GM18505 (cell line): ENCODE data around the gene CALML6.

Experiments
- ATAC-seq: cut with Tn5 transposase; IDR thresholded peaks from one replicate; pipeline ENCODE4 v1.9.1; 2021; ENCODE audit not compliant: unreplicated experiment
- POLR2A ChIP-seq: IDR thresholded peaks from 4 replicates; pipeline ENCODE4 v1.6.1; 2011; ENCODE audit warnings: borderline replicate concordance; ENCODE audit not compliant: insufficient read depth, insufficient read length; ENCODE audit errors: extremely low read depth

The CALML6 gene

GRCh38 chr1:1921901-1922701 is 7.0 kb downstream of the CALML6 start:
- no peak for TF ChIP-seq POLR2A
- ATAC-seq = no peak

DNA sequence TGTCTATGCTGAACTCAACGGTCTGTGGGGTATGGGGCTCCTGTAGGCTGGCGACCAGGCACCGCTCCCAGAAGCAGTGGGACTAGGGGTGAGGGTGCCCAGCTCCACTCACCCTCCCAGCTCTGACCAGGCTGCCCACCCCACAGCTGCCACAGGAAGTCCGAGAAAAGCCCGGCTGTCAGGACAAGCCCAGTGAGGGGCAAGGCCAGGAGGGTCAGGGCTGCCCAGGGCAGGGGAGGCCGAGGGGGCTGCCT is 7.6 kb downstream of the CALML6 start:
- no peak for ATAC-seq
- no peak for TF ChIP-seq POLR2A

GRCh38 chr1:1922956-1923833 is 8.1 kb downstream of the CALML6 start:
- no peak for ATAC-seq
- no peak for TF ChIP-seq POLR2A

DNA sequence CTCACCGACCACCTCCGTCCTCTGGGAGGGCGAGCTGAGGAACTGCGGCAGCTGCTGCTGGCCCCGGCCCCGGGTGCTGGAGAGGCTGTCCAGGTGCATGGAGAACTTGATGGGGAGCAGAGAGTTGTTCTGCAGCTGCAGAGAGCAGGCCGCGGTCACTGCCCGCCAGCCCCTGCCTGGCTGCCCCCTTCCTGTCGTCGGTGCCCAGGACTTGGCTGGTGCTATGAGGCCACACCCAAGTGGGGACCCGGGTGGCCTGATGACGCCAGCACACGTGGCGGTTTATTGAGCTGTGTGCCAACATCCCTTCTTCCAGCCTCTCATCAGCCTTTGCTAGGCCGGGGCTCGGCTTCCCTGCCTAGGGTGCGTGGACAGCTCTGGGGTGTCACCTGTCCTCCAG is 9.3 kb downstream of the CALML6 start:
- no peak for ATAC-seq
- no peak for TF ChIP-seq POLR2A

GRCh38 chr1:1924849-1925248 is 9.8 kb downstream of the CALML6 start:
- TF ChIP-seq POLR2A = no peak
- no peak for ATAC-seq

DNA sequence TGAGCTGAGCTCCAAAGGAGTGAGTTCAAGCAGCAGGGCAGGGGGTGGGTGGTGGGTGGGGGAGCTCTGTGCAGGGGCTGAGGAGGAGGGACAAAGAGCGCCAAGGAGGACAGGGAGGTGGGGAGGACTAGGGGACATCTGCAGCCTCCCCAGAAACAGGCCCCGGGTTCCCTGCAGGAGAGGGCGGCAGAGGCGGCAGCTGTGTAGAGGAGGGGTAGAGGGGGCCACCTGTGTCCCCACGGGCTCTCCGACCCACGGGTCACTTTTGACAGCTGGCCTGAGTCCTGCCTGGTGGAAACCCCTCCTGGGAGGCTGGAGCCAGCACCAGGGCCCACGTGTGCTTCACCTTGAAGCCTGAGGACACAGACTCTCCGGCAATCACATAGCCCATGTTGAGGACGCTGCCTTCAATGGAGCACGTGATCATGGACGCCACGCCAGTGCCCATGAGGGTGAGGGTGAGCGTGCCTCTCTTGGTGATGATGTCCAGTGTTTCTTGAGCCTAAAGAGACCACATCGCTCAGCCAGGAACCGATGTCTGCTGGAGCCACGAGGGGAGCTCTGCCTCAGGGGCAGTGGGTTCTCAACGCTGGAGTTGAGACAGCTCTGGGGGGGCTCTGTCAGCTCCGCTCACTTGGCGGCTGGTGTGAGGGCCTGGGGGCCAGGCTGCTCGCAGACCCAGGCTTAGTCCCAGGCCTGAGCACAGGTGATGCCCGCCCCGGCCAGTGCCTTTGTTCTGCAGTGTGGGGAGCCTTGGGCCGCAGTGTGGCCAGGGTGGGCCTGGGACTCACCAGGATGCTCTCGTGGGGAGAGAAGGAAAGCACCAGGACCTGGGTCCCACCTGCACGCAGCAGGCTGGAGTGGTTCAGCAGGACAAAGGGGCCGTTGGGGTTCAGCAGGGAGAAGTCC is 10.6 kb downstream of the CALML6 start:
- no peak for ATAC-seq
- no peak for TF ChIP-seq POLR2A

- ATAC-seq = no peak
- TF ChIP-seq POLR2A = no peak
These were observed 11.3 kb downstream of the CALML6 start for GRCh38 chr1:1926346-1926811.

- no peak for TF ChIP-seq POLR2A
- no peak for ATAC-seq
These were observed 12.0 kb downstream of the CALML6 start for GRCh38 chr1:1926886-1927660.

DNA sequence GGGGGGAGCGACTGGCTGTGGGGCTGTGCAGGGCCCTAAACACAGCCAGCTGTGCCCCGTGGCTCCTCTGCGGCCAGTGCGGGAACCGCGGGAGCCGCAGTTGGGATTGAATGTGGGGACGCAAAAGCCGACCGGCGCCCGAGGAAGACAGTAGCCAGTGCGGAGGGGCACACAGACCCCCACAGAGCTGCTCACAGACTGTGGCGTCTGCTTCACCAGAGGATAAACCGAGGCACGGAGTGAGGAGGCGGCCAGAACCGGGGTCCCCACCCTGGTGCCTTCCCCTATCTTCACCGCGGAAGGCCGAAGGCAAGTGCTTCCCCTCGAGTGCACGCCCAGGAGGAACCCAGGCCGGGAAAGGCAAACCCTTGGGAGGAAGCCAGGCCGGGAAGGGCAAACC is 12.7 kb downstream of the CALML6 start:
- no peak for ATAC-seq
- TF ChIP-seq POLR2A = no peak

DNA sequence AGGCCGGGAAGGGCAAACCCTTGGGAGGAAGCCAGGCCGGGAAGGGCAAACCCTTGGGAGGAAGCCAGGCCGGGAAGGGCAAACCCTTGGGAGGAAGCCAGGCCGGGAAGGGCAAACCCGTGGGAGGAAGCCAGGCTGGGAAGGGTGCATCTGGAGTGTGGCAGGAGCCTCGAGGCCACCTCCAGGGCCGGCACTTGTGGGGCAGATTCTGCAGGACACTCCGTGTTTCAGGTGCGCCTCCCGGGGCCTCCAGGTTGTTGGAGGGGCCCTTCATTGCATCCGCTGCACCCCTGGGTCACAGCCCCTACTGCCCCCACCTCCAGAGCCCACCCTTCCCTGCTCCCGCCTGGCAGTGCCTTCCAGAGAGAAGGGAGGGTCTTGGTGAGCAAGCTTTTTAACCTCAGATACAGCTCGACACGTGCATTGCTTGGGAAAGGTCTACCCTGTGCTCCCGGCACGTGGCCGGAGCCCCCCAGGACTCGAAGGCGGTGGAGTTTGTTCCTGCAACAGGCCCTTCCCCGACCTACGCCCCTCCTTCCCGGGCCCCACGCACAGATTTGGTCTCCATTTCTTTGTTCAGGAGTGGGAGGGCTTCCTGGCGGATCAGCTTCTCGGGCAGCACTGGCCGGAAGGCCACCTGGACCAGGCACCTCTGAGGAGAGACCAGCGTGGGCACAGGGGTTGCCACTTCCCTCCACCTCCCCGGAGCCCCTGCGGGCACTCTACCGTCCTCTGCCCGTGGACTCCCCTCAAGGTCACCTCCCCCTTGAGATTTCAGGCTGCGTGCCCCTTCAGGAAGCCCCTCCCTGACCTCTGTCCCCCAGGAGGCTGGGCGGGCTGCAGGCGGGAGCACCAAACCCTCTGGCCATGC is 13.4 kb downstream of the CALML6 start:
- TF ChIP-seq POLR2A = no peak
- no peak for ATAC-seq

- ATAC-seq = no peak
- no peak for TF ChIP-seq POLR2A
These were observed 14.1 kb downstream of the CALML6 start for GRCh38 chr1:1929102-1929638.
